ENCODE measurements around the gene SRSF9. TPM values are rescaled to one million over a fixed set of nuclear protein-coding genes. Genes with fewer than 3 reads are reported as not detected.

The SRSF9 gene
- total and polyA plus RNA-seq, 2 of the 4 experiments (the other 2 are of a cell fraction): 102 to 143 TPM

DNA sequence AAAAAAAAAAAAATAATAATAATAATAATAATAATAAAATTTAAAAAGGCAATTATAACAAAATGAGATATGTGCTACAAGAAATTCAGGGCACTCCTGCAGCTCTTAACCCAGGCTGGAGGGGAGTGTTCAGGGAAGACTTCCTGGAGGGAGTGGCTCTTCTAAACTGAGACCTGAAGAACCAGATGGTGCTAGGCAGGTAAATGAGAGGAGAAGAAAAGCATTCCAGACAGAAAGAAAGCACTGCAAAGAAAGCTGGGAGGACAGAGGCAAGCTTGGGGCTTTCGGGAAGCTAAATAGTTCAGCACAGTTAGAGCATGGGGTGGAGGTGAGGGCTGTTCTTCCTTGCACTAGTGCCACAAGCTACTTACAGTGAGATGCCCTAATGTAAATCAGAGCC, 9.9 kb upstream of the SRSF9 start:
- Histone ChIP-seq H2BK15ac (ENCODE audit: low read depth, low read length) (no peak overlapping the region), H3K9me3 (ENCODE audit: control insufficient read depth, insufficient read depth, low read length) (no peaks in the 10 kb centered on the region), H2BK20ac (ENCODE audit: low read depth, low read length) (no peak overlapping the region), H3K14ac (replicated peaks; ENCODE audit: low read depth, low read length) (no peak overlapping the region), H2AK5ac (ENCODE audit: low read depth, low read length) (no peak overlapping the region), H3K27ac (ENCODE audit: insufficient read depth, low read length) (no peak overlapping the region), H4K91ac (ENCODE audit: insufficient read depth, low read depth, low read length) (no peak overlapping the region), H3K9ac (ENCODE audit: low read depth, low read length) (no peak overlapping the region), H4K20me1 (ENCODE audit: insufficient read depth, low read length) (no peaks in the 10 kb centered on the region), H3K4me1 (ENCODE audit: control insufficient read depth, insufficient read depth, low read length) (no peaks in the 10 kb centered on the region; the same call in 1 of the 2 replicates), H3K27me3 (ENCODE audit: control insufficient read depth, insufficient read depth, low read length) (no peaks in the 10 kb centered on the region), H3K79me1 (ENCODE audit: low read depth in 1 of 2, low read length in 2 of 2) (peaks cover 18 to 31% of the 10 kb centered on the region in 2 experiments; a peak in 3 of 4 replicates), H3K36me3 (ENCODE audit: control insufficient read depth, insufficient read depth, low read length) (peaks cover 8% of the 10 kb centered on the region; the same call in 1 of the 2 replicates), H3K56ac (ENCODE audit: extremely low read depth, insufficient read depth, low read length) (no peak overlapping the region), H3K4me3 (ENCODE audit: insufficient read depth, low read depth, low read length) (no peak overlapping the region), H3K9me1 (ENCODE audit: insufficient read depth, low read length) (peaks cover 8% of the 10 kb centered on the region; the same call in 1 of the 2 replicates), H2BK5ac (ENCODE audit: low read depth, low read length, poor library complexity, severe bottlenecking) (no peak overlapping the region), H4K8ac (ENCODE audit: low read depth in 2 of 2, low read length in 2 of 2) (no peak overlapping the region), H3K18ac (ENCODE audit: low read depth, low read length) (no peak overlapping the region), H3K23ac (ENCODE audit: low read depth, low read length) (no peak overlapping the region), H2AFZ (replicated peaks; ENCODE audit: low read length, poor library complexity) (no peak overlapping the region), H3K4me2 (ENCODE audit: low read depth, low read length) (no peak overlapping the region), H3K4ac (ENCODE audit: low read depth, low read length) (no peak overlapping the region), H2BK120ac (ENCODE audit: low read depth, low read length) (no peak overlapping the region), H2AK9ac (replicated peaks; ENCODE audit: low read depth, low read length, poor library complexity) (no peak overlapping the region), H4K5ac (ENCODE audit: low read depth, low read length) (no peak overlapping the region)
- no TSS peak for BruUV-seq (replicated peaks)
- intact Hi-C loops (cut with micrococcal nuclease) (no loop called here), dilution Hi-C loops (cut with HindIII; ENCODE audit: low sequenced_read_pairs, unreplicated experiment) (no loop called here), in situ Hi-C loops (cut with MboI; ENCODE audit: low sequenced_read_pairs) (no loop called here)
- CTCF ChIA-PET: no interaction called here
- WGBS, 2 experiments (ENCODE audit: extremely low coverage in 2 of 2, insufficient read length in 1 of 2): no CpG with 5 or more reads among the region's 1 CpG
- TF ChIP-seq RFX5 (IDR thresholded peaks at IDR 0.05; ENCODE audit: low read depth, low read length) (no peak), ELK1 (IDR thresholded peaks at IDR 0.05; ENCODE audit: borderline replicate concordance, low read depth, low read length) (no peak), MAZ (IDR thresholded peaks at IDR 0.05; ENCODE audit: borderline replicate concordance, low read depth, low read length) (no peak), CHD1 (IDR thresholded peaks at IDR 0.05; ENCODE audit: low read depth, low read length) (no peak), SMC3 (IDR thresholded peaks at IDR 0.05; ENCODE audit: low read depth, low read length) (no peak), CTCF (conservative IDR thresholded peaks at IDR 0.05; ENCODE audit: low read depth, low read length) (no peak), NFE2L2 (IDR thresholded peaks at IDR 0.05; ENCODE audit: low read depth, low read length) (no peak), CEBPB (IDR thresholded peaks at IDR 0.05; ENCODE audit: low read depth, low read length) (no peak), RAD21 (IDR thresholded peaks at IDR 0.05; ENCODE audit: low read length) (no peak), RCOR1 (IDR thresholded peaks at IDR 0.05; ENCODE audit: insufficient replicate concordance, low read length) (no peak), MAFK (IDR thresholded peaks at IDR 0.05; ENCODE audit: low read depth, low read length) (no peak), POLR2A (IDR thresholded peaks at IDR 0.05; ENCODE audit: low read depth, low read length) (no peak), MXI1 (IDR thresholded peaks at IDR 0.05; ENCODE audit: borderline replicate concordance, low read depth, low read length) (no peak), BHLHE40 (IDR thresholded peaks at IDR 0.05; ENCODE audit: low read depth, low read length) (no peak), FOS (IDR thresholded peaks at IDR 0.05; ENCODE audit: low read depth, low read length) (no peak)
- TF ChIP-seq, protein P1, sequence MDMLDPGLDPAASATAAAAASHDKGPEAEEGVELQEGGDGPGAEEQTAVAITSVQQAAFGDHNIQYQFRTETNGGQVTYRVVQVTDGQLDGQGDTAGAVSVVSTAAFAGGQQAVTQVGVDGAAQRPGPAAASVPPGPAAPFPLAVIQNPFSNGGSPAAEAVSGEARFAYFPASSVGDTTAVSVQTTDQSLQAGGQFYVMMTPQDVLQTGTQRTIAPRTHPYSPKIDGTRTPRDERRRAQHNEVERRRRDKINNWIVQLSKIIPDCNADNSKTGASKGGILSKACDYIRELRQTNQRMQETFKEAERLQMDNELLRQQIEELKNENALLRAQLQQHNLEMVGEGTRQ (IDR thresholded peaks at IDR 0.05; ENCODE audit: low read depth, low read length): no peak
- POLR2A ChIA-PET (ENCODE audit: unreplicated experiment): no interaction called here
- DNase-seq (no peak), ATAC-seq (ENCODE audit: low read depth) (no peak)
